Nucleus accumbens (tissue), 56 donors: Measurements from ENCODE around the gene SPATA6.
"Not testable (repeated sequence)": the region's sequence is repeated elsewhere in the genome, so short reads cannot be mapped to it uniquely, and the experiment has no call there.

Source experiments
- DNase-seq, 56 donors: peaks; one replicate each; lab custom pipeline; 2025; lab: John Stamatoyannopoulos, UW

The SPATA6 gene

GRCh38 chr1:48466594-48466993 is 5.4 kb downstream of the SPATA6 start:
- DNase-seq: no peak

DNA sequence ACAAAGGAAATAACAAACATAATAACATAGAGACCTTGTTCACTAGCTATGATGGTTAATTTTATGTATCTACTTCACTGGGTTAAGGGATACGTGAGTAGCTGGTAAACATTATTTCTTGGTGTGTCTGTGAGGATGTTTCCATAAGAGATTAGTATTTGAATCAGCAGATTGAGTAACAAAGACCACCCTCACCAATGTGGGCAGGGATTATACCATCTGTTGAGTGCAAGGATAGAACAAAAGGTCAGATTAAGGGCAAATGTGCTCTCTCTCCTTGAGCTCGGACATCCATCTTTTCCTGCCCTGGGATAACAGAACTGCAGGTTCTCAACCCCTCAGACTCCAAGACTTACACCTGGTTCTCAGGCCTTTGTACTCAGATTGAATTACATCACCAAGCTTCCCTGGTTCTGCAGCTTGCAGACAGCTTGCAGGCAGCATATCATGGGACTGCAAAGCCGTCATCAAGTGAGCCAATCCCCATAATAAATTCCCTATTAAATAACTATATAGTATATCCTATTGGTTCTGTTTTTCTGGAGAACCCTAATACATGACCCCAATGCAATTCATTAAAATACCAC is 9.2 kb downstream of the SPATA6 start:
- no peak for DNase-seq

DNA sequence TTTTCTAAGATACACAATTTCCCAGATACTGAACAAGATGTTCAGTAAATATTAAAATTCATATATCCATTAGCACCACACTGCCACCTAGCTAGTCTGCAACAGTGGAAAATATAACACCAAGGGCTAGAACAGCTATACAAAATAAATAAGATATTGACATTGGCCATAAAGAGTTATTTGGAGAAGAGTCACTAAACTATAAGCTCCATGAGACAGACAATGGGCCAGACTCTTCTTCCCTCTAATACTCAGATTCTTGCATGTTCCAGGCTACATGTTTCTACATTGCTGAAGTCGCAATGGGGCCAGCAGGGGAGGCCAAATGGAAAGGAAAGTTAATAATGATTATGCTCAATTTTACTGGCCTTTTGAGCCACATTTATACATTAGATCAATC is 21.5 kb downstream of the SPATA6 start:
- peak in 4 of 56 donors; percentile 2 to 22 (median 10) for DNase-seq

GRCh38 chr1:48448932-48449331 is 23.1 kb downstream of the SPATA6 start:
- DNase-seq: no peak

- DNase-seq: not testable (repeated sequence)
These were observed 27.8 kb downstream of the SPATA6 start for GRCh38 chr1:48444186-48444585.

DNA sequence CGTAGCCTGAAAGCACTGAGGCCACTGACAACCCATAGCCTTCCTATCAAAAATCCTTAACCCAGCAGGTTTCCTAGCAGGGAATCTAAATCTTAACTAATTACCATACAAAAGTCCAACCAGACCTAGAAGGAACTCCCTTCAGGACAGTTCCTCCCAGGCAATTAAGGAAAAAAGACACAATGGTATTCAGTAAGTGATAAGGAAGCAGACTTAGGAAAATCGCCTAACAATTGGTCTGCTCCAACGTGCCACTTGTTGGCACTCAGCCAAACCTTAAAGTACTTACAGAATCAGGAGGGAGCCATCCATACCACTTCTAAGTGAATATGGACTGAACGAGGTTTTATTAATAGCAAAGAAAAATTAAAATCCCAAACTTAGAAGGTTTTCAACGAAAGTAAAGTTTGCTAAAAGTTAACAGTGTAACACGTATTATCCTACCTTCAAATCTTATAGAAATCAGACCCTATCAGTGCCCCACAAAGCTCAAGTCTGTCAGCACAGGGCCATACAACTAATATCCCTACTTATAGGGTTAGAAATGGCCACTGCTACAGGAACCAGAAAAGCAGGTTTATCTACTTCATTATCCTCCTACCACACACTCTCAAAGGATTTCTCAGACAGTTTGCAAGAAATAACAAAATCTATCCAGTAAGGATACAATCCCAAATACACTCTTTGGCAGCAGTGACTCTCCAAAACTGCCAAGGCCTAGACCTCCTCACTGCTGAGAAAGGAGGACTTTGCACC is 29.0 kb downstream of the SPATA6 start:
- DNase-seq: no peak

GRCh38 chr1:48440786-48441185 is 31.2 kb downstream of the SPATA6 start:
- DNase-seq: not testable (repeated sequence)

DNA sequence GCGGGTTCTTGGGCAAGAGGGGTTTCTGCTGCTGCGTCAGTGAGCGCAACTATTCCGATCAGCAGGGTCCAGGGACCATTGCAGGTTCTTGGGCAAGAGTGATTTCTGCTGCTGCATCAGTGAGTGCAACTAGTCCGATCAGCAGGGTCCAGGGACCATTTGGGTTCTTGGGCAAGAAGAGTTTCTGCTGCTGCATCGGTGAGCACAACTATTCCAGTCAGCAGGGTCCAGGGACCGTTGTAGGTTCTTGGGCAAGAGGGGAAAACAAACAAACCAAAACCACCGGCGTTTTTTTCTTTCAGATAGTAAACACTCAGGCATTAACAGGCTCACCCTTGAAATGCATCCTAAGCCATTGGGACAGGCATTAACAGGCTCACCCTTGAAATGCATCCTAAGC is 32.6 kb downstream of the SPATA6 start:
- no peak for DNase-seq

GRCh38 chr1:48437379-48437778 is 34.6 kb downstream of the SPATA6 start:
- DNase-seq: not testable (repeated sequence)

GRCh38 chr1:48435312-48436002 is 36.5 kb downstream of the SPATA6 start:
- not testable (repeated sequence) for DNase-seq

- DNase-seq: no peak
These were observed 41.2 kb downstream of the SPATA6 start for GRCh38 chr1:48430832-48431231.

- no peak for DNase-seq
These were observed 50.0 kb downstream of the SPATA6 start for GRCh38 chr1:48422009-48422408.

GRCh38 chr1:48418742-48419141 is 53.3 kb downstream of the SPATA6 start:
- DNase-seq: no peak

- no peak for DNase-seq
These were observed 57.0 kb downstream of the SPATA6 start for GRCh38 chr1:48415050-48415449.

DNA sequence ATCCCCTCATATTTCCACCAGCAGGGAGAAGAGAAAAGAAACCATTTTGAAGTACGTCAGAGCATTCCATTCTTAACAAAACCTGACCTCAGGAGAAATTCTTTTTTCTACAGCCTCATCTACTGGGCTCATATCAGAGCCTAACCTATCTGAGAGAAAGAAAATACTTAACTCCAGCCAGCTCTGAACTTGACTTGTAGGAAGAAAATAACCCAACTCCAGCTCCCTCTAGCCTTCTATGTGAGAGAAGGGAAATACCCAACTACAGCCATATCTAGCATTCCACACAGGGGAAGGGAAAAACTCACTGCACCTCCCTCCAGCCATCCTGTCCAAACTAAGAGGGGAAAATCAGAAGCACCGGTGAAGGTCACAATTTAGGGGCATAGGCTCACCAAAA is 57.7 kb downstream of the SPATA6 start:
- no peak for DNase-seq

- DNase-seq: no peak
These were observed 66.1 kb downstream of the SPATA6 start for GRCh38 chr1:48405940-48406339.

- peak in 2 of 56 donors; percentile 0 to 1 for DNase-seq
These were observed 66.6 kb downstream of the SPATA6 start for GRCh38 chr1:48405400-48405799.

- no peak for DNase-seq
These were observed 69.4 kb downstream of the SPATA6 start for GRCh38 chr1:48402599-48402998.

DNA sequence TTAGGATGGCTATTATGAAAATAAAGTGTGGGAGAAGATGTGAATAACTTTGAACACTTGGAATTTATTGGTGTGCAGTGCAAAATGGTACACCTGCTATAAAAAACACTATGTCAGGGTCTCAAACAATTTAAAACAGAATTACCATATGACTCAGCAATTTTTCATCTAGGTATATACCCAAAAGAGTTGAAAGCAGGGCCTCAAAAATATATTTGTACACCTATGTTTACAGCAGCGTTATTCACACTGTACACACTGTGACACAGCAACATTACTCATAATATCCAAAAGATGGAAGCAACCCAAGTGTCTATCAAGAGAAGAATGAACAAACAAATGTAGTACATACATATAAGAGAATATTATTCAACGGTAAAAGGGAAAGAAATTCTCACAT is 75.8 kb downstream of the SPATA6 start:
- no peak for DNase-seq

GRCh38 chr1:48391926-48392325 is 80.1 kb downstream of the SPATA6 start:
- DNase-seq: no peak

DNA sequence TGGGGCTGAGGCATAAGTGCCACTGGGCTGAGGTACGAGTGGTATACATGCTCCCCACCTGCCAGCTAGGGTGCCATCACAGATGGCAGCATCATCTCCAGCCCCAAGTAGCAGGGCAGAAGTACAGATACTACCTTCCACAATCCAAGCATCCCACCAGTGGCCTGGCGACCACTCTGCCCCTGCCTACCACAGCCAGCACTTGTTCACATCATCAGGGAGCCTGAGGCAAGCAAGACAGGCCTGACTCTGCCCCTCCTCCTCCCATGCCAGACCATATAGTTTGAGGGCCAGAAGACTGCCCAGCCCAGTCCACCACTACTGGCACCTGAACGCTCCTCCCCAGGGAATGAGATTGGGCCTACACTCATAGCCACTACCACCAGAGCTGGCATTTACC is 84.6 kb downstream of the SPATA6 start:
- DNase-seq: no peak

- DNase-seq: no peak
These were observed 97.2 kb downstream of the SPATA6 start for GRCh38 chr1:48374785-48375184.
